Stomach (tissue), 4 donors: ENCODE results near the gene NUDT4.

Experiments used
- CTCF ChIP-seq, 7 experiments: fragments of 450-650 bp in 4 of 7; fragments of 200-600 bp in 3 of 7; sonication (generic) in 3 of 7; IDR thresholded peaks; one replicate each; pipeline ENCODE4 v1.5.1; 2016 to 2019; ENCODE audit warnings: antibody characterized with exemption in 7 of 7, control low read depth in 2 of 7, mild to moderate bottlenecking in 1 of 7
- POLR2A ChIP-seq, 4 donors: fragments of 450-650 bp; IDR thresholded peaks; one replicate each; pipeline ENCODE4 v1.6.1; 2016; ENCODE audit warnings: antibody characterized with exemption in 4 of 4, control low read depth in 2 of 4, mild to moderate bottlenecking in 1 of 4, moderate library complexity in 1 of 4
- POLR2AphosphoS5 ChIP-seq, 3 donors: sonication (generic); formaldehyde crosslinking; IDR thresholded peaks; one replicate each; pipeline ENCODE4 v1.6.1; 2016; ENCODE audit warnings: antibody characterized with exemption in 3 of 3

- no peak for TF ChIP-seq CTCF (IDR thresholded peaks at IDR 0.05)
- TF ChIP-seq POLR2AphosphoS5 (IDR thresholded peaks at IDR 0.05), result no peak
- no peak for TF ChIP-seq POLR2A (IDR thresholded peaks at IDR 0.05)
These were observed 48.1 kb downstream of the NUDT4 start for GRCh38 chr12:93425736-93426411.
